OCI-LY7 (cell line): ENCODE results near the gene SLC2A4. TPM values are rescaled to one million over a fixed set of nuclear protein-coding genes. Genes with fewer than 3 reads are reported as not detected.
"Not testable (repeated sequence)": the region's sequence is repeated elsewhere in the genome, so short reads cannot be mapped to it uniquely, and the experiment has no call there.

Experiments
- BruUV-seq: library from RNA; stranded (reverse); fragments of 400-500 nt; replicated peaks from 2 replicates; lab custom pipeline; 2021; lab: Mats Ljungman, UMichigan
- CTCF ChIA-PET: fragments of 300-600 bp; sonication (Branson Sonifier 250); formaldehyde crosslinking; loops from one replicate; lab custom pipeline; 2022; ENCODE audit warnings: antibody characterized with exemption; ENCODE audit not compliant: unreplicated experiment; lab: Charles Lee
- POLR2A ChIA-PET: fragments of 300-600 bp; sonication (Branson Sonifier 250); formaldehyde crosslinking; loops from one replicate; lab custom pipeline; 2022; ENCODE audit warnings: antibody characterized with exemption; lab: Charles Lee
- DNase-seq: peaks from one replicate; pipeline ENCODE4 v3.0.0-alpha.2; 2015; ENCODE audit warnings: low spot score
- H2AFZ ChIP-seq: fragments of 200-600 bp; sonication (generic), shearing (Covaris generic); 2 replicates; pipeline ENCODE4 v1.6.1; 2014; ENCODE audit warnings: mild to moderate bottlenecking, antibody characterized with exemption, low read length, moderate library complexity
- H3K27ac ChIP-seq: fragments of 200-600 bp; sonication (generic); 2 replicates; pipeline ENCODE4 v1.5.1; 2014; ENCODE audit warnings: mixed run types, low read depth, mild to moderate bottlenecking, moderate library complexity, low read length, inconsistent platforms; ENCODE audit not compliant: poor library complexity, severe bottlenecking
- H3K36me3 ChIP-seq: fragments of 200-600 bp; sonication (generic); 2 replicates; pipeline ENCODE4 v1.6.1; 2014; ENCODE audit warnings: mild to moderate bottlenecking, antibody characterized with exemption, low read length, moderate library complexity, mixed read lengths; ENCODE audit not compliant: insufficient read depth
- H3K4me1 ChIP-seq: fragments of 200-600 bp; sonication (generic); 2 replicates; pipeline ENCODE4 v1.5.1; 2014; ENCODE audit warnings: mild to moderate bottlenecking, low read length; ENCODE audit not compliant: insufficient read depth, poor library complexity, severe bottlenecking
- H3K4me2 ChIP-seq: fragments of 200-600 bp; sonication (generic); 2 replicates; pipeline ENCODE4 v1.6.1; 2014; ENCODE audit warnings: mild to moderate bottlenecking, low read length
- H3K4me3 ChIP-seq: fragments of 200-600 bp; sonication (generic); 2 replicates; pipeline ENCODE4 v1.5.1; 2014; ENCODE audit warnings: mild to moderate bottlenecking, low read depth, low read length; ENCODE audit not compliant: poor library complexity, severe bottlenecking
- H3K79me2 ChIP-seq: fragments of 200-600 bp; sonication (generic); 2 replicates; pipeline ENCODE4 v1.6.1; 2016; ENCODE audit warnings: low read depth, mild to moderate bottlenecking, low read length, moderate library complexity, mixed read lengths; ENCODE audit not compliant: insufficient read depth
- H3K9me2 ChIP-seq: fragments of 200-600 bp; sonication (generic); 2 replicates; pipeline ENCODE4 v1.6.1; 2016; ENCODE audit warnings: mild to moderate bottlenecking, low read length, mixed read lengths; ENCODE audit not compliant: insufficient read depth
- H3K9me3 ChIP-seq: fragments of 200-600 bp; sonication (generic); 2 replicates; pipeline ENCODE4 v1.6.1; 2014; ENCODE audit warnings: mild to moderate bottlenecking, mixed run types, low read length, mixed read lengths
- H4K20me1 ChIP-seq: fragments of 200-600 bp; sonication (generic); 2 replicates; pipeline ENCODE4 v1.6.1; 2014; ENCODE audit warnings: mild to moderate bottlenecking, antibody characterized with exemption, low read length, moderate library complexity, mixed read lengths; ENCODE audit not compliant: insufficient read depth
- EZH2phosphoT487 ChIP-seq: fragments of 200-600 bp; sonication (generic); IDR thresholded peaks from 2 replicates; pipeline ENCODE4 v1.6.1; 2018; ENCODE audit warnings: low read depth, borderline replicate concordance, mild to moderate bottlenecking, mixed run types, antibody characterized with exemption, low read length, moderate library complexity, mixed read lengths
- intact Hi-C: fragments of 100-400 bp; cut with micrococcal nuclease; formaldehyde crosslinking; loops from one replicate; pipeline ENCODE4 v1.10.0; 2022; ENCODE audit not compliant: unreplicated experiment
- total RNA-seq, 2 experiments: library from RNA; depleted of rRNA in 1 of 2; stranded (reverse); fragments of >200 nt in 1 of 2; shearing (Covaris generic) in 1 of 2; gene quantifications; 2 replicates each; pipeline ENCODE4 v1.2.3, GENCODE V29; 2014 to 2022
- TF ChIP-seq, protein P1 (sequence below): fragments of 200-600 bp; sonication (generic); conservative IDR thresholded peaks from 2 replicates; pipeline ENCODE4 v1.5.1; 2014; ENCODE audit warnings: mild to moderate bottlenecking, antibody characterized with exemption, low read length, moderate library complexity, mixed read lengths

SLC2A4 gene
- total RNA-seq, 2 experiments from 2014 or later = 0.61 to 0.63 TPM

DNA sequence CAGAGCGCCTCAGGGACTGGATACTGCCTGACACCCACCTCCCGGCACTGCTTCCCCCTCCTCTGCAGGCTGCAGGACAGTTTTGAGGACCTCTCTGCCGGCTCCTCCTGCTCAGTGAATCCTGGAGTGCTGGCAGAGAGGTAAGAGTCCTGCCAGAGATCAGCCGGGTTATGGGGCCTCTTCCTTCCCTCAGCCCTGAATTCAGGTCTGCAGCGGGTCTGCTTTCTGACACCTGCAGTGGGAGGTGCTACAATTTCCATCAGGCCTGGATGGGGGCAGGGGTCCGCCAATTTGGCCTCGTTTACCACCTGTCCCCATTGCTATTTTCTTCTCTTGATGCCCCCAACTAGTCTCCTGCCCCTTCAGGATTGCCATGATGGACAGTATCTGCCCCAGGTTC is 50.6 kb downstream of the SLC2A4 start:
- peak overlapping the region; percentile 59 for H3K4me3 ChIP-seq
- ChIA-PET POLR2A (interaction anchor here (2.8 kb wide), 1 partner anchor 16 kb away, joined by 10 read pairs; the partner anchor contains the start of gene GPS2), CTCF (no interaction called here)
- H3K36me3 ChIP-seq = no peaks in the 10 kb centered on the region
- peak overlapping the region; percentile 6; the same call in 1 of the 2 replicates for H2AFZ ChIP-seq
- no peaks in the 10 kb centered on the region for H3K9me2 ChIP-seq
- no peaks in the 10 kb centered on the region for H3K9me3 ChIP-seq
- peaks cover 61% of the 10 kb centered on the region for H3K4me1 ChIP-seq
- H3K79me2 ChIP-seq = peaks cover 26% of the 10 kb centered on the region; the same call in 1 of the 2 replicates
- intact Hi-C loops = loop anchor here (5.0 kb wide), 1 partner anchor 355 kb away; the partner anchor contains the start of genes TP53 and WRAP53
- peak overlapping the region; percentile 96 for H3K27ac ChIP-seq
- H3K4me2 ChIP-seq = peak overlapping the region; percentile 98
- H4K20me1 ChIP-seq = no peaks in the 10 kb centered on the region
- BruUV-seq = TSS peak; percentile 71
- TF ChIP-seq, protein P1, sequence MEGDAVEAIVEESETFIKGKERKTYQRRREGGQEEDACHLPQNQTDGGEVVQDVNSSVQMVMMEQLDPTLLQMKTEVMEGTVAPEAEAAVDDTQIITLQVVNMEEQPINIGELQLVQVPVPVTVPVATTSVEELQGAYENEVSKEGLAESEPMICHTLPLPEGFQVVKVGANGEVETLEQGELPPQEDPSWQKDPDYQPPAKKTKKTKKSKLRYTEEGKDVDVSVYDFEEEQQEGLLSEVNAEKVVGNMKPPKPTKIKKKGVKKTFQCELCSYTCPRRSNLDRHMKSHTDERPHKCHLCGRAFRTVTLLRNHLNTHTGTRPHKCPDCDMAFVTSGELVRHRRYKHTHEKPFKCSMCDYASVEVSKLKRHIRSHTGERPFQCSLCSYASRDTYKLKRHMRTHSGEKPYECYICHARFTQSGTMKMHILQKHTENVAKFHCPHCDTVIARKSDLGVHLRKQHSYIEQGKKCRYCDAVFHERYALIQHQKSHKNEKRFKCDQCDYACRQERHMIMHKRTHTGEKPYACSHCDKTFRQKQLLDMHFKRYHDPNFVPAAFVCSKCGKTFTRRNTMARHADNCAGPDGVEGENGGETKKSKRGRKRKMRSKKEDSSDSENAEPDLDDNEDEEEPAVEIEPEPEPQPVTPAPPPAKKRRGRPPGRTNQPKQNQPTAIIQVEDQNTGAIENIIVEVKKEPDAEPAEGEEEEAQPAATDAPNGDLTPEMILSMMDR = no peak
- no peak for TF ChIP-seq EZH2phosphoT487
- DNase-seq = peak; percentile 71

DNA sequence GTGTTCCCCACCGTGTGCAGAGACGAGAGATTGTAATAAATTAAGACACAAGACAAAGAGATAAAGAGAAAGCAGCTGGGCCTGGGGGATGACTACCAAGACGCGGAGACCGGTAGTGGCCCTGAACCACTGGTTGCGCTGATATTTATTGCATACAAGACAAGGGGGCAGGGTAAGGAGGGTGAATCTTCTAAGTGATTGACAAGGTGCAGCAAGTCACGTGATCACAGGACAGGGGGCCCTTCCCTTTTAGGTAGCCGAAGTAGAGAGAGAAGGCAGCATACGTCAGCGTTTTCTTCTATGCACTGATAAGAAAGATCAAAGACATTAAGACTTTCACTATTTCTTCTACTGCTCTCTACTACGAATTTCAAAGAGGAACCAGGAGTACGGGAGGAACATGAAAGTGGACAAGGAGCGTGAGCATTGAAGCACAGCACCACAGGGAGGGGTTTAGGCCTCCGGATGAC is 51.1 kb downstream of the SLC2A4 start:
- H2AFZ ChIP-seq = peak overlapping the region; percentile 6; the same call in 1 of the 2 replicates
- intact Hi-C loops = loop anchor here (5.0 kb wide), 1 partner anchor 355 kb away; the partner anchor contains the start of genes TP53 and WRAP53
- peak; percentile 74 for DNase-seq

DNA sequence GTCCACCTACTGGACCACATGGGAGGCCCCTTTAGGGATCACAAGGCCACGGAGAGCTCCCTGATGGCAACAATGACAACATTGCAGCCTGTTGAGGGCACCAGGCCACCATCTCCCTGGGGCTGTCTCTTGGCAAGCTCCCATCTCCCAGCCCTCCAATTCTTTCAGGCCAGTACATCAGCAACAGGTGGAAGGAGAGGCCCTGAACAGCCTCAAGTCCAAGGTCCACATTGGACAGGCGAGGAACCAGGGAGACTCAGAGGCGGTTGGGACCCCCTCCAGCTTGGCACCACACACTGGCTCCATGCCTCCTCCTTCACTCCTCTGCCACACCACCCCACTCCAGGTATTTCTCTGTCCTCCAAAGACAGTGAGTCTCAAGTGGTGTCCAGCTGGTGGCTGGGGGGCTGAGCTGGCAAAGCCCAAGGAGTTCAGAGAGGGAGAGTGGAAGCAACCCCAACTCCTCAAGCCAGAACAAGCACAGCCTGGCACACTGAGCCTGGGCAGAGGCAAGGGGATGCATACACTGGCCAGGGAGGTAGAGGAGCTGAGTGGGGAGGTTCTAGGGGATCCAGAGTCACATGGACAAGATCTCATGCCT is 53.5 kb downstream of the SLC2A4 start:
- Histone ChIP-seq H3K4me1 (peaks cover 66% of the 10 kb centered on the region), H3K4me2 (peak overlapping the region; percentile 99)
- no TSS peak for BruUV-seq

More for the DNA sequence above, 51.1 kb downstream of the SLC2A4 start:
- Histone ChIP-seq H3K4me1 (peaks cover 61% of the 10 kb centered on the region), H3K79me2 (peaks cover 31% of the 10 kb centered on the region; the same call in 1 of the 2 replicates), H3K4me2 (peak overlapping the region; percentile 98), H3K4me3 (peak overlapping the region; percentile 59), H3K27ac (peak overlapping the region; percentile 96)
- H3K9me2 ChIP-seq, H3K9me3 ChIP-seq, CTCF ChIA-PET, H3K36me3 ChIP-seq, BruUV-seq, POLR2A ChIA-PET, H4K20me1 ChIP-seq: not testable (repeated sequence)

DNA sequence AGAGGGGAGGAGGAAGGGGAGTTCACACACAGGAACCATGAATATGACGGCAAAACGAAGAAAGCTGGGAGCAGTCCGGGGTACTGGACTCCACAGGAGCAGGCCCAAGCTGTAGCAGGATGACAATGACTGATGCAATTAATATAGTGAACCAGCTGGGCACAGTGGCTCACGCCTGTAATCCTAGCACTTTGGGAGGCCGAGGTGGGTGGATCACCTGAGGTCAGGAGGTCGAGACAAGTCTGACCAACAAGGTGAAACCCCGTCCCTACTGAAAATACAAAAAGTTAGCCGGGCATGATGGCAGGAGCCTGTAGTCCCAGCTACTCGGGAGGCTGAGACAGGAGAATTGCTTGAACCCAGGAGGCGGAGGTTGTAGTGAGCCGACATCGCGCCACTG is 54.2 kb downstream of the SLC2A4 start:
- peak overlapping the region; percentile 27; the same call in 1 of the 2 replicates for H2AFZ ChIP-seq
- peak overlapping the region; percentile 78 for H3K4me3 ChIP-seq
- H3K79me2 ChIP-seq = peaks cover 28% of the 10 kb centered on the region
- H3K36me3 ChIP-seq = peaks cover 28% of the 10 kb centered on the region
- H3K9me3 ChIP-seq, H4K20me1 ChIP-seq, BruUV-seq, DNase-seq, H3K9me2 ChIP-seq: not testable (repeated sequence)
- peak overlapping the region; percentile 99 for H3K4me2 ChIP-seq
- ChIA-PET POLR2A (interaction anchor here (1.3 to 1.9 kb wide), 6 partner anchors 13 to 99 kb away, joined by 4 to 7 read pairs (median 5); partner anchors contain the start of genes GPS2 and TMEM102), CTCF (interaction anchor here (1.1 kb wide), 1 partner anchor 20 kb away, joined by 3 read pairs; no protein-coding TSS in a partner anchor)
- intact Hi-C loops = loop anchor here (2.0 kb wide), 1 partner anchor 55 kb away; the partner anchor contains the start of gene SLC2A4
- peak overlapping the region; percentile 79 for H3K27ac ChIP-seq
- H3K4me1 ChIP-seq = peaks cover 60% of the 10 kb centered on the region

More for the DNA sequence above, 53.5 kb downstream of the SLC2A4 start:
- Histone ChIP-seq H3K4me3 (no peak overlapping the region), H3K27ac (peak overlapping the region; percentile 79), H3K36me3 (peaks cover 24% of the 10 kb centered on the region), H3K9me3 (no peaks in the 10 kb centered on the region), H3K9me2 (no peaks in the 10 kb centered on the region), H3K79me2 (peaks cover 30% of the 10 kb centered on the region), H4K20me1 (no peaks in the 10 kb centered on the region), H2AFZ (no peak overlapping the region)
- DNase-seq = no peak
- CTCF ChIA-PET = interaction anchor here (0.6 kb wide), 2 partner anchors 10 to 21 kb away, joined by 3 to 4 read pairs; no protein-coding TSS in a partner anchor
- intact Hi-C loops = loop anchor here (5.0 kb wide), 1 partner anchor 352 kb away; the partner anchor contains the start of genes TP53 and WRAP53
- POLR2A ChIA-PET = interaction anchor here (1.4 to 1.6 kb wide), 2 partner anchors 19 to 100 kb away, joined by 4 read pairs; partner anchors contain the start of genes GPS2 and TMEM102
- TF ChIP-seq, protein P1 = no peak
- no peak for TF ChIP-seq EZH2phosphoT487
